Left ventricle myocardium inferior (tissue), 1 donor: Measurements from ENCODE around the gene HDAC4. TPM values are rescaled to one million over a fixed set of nuclear protein-coding genes. Genes with fewer than 3 reads are reported as not detected.

ENCODE experiments used
- DNase-seq: peaks from one replicate; pipeline ENCODE4 v3.0.0-alpha.2; 2020
- H3K27ac ChIP-seq: fragments of 200-600 bp; replicated peaks from 2 replicates; pipeline ENCODE4 v1.8.0; 2021
- H3K27me3 ChIP-seq: fragments of 200-600 bp; 2 replicates; pipeline ENCODE4 v1.8.0; 2021; ENCODE audit warnings: low read depth
- H3K36me3 ChIP-seq: fragments of 200-600 bp; 2 replicates; pipeline ENCODE4 v1.8.0; 2021
- H3K4me1 ChIP-seq: fragments of 200-600 bp; 2 replicates; pipeline ENCODE4 v1.8.0; 2021
- H3K4me3 ChIP-seq: fragments of 200-600 bp; 2 replicates; pipeline ENCODE4 v1.8.0; 2021; ENCODE audit warnings: mild to moderate bottlenecking, moderate library complexity
- H3K9me3 ChIP-seq: fragments of 200-600 bp; replicated peaks from 2 replicates; pipeline ENCODE4 v1.8.0; 2021
- intact Hi-C: fragments of 100-400 bp; cut with micrococcal nuclease; formaldehyde crosslinking; loops from one replicate; pipeline ENCODE4 v1.11.0; 2022
- total RNA-seq: library from RNA; stranded (reverse); fragmentation: NEBNext Ultra II Directional; extraction: Animal tissue kit (Norgen Biotek cat#: 25700); gene quantifications from one replicate; pipeline ENCODE4 v1.2.1, GENCODE V29; 2021
- TF ChIP-seq, protein P1 (sequence below): fragments of 200-600 bp; IDR thresholded peaks from 2 replicates; pipeline ENCODE4 v1.8.0; 2021; ENCODE audit warnings: antibody characterized with exemption, mild to moderate bottlenecking, borderline replicate concordance
- donor health status: DM: no; HTN: yes; CAD: no; lungs with severe emphysema.

Gene HDAC4
- total RNA-seq, 1 donor from 2014 or later = 23.9 TPM

GRCh38 chr2:239212929-239213642, 187.7 kb downstream of the HDAC4 start:
- TF ChIP-seq, protein P1, sequence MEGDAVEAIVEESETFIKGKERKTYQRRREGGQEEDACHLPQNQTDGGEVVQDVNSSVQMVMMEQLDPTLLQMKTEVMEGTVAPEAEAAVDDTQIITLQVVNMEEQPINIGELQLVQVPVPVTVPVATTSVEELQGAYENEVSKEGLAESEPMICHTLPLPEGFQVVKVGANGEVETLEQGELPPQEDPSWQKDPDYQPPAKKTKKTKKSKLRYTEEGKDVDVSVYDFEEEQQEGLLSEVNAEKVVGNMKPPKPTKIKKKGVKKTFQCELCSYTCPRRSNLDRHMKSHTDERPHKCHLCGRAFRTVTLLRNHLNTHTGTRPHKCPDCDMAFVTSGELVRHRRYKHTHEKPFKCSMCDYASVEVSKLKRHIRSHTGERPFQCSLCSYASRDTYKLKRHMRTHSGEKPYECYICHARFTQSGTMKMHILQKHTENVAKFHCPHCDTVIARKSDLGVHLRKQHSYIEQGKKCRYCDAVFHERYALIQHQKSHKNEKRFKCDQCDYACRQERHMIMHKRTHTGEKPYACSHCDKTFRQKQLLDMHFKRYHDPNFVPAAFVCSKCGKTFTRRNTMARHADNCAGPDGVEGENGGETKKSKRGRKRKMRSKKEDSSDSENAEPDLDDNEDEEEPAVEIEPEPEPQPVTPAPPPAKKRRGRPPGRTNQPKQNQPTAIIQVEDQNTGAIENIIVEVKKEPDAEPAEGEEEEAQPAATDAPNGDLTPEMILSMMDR = no peak
- no peak for DNase-seq
- H3K4me3 ChIP-seq = no peak overlapping the region
- H3K36me3 ChIP-seq = no peaks in the 10 kb centered on the region
- no peak overlapping the region for H3K27ac ChIP-seq
- intact Hi-C loops = no loop called here
- H3K27me3 ChIP-seq = no peaks in the 10 kb centered on the region
- no peaks in the 10 kb centered on the region for H3K9me3 ChIP-seq
- peaks cover 59% of the 10 kb centered on the region for H3K4me1 ChIP-seq

- H3K36me3 ChIP-seq = no peaks in the 10 kb centered on the region
- peak; percentile 2 for DNase-seq
- no peak overlapping the region for H3K4me3 ChIP-seq
- TF ChIP-seq, protein P1 = no peak
- peaks cover 59% of the 10 kb centered on the region for H3K4me1 ChIP-seq
- intact Hi-C loops = no loop called here
- no peaks in the 10 kb centered on the region for H3K9me3 ChIP-seq
- H3K27ac ChIP-seq = no peak overlapping the region
- no peaks in the 10 kb centered on the region for H3K27me3 ChIP-seq
These were observed 188.5 kb downstream of the HDAC4 start for GRCh38 chr2:239212121-239212928.

DNA sequence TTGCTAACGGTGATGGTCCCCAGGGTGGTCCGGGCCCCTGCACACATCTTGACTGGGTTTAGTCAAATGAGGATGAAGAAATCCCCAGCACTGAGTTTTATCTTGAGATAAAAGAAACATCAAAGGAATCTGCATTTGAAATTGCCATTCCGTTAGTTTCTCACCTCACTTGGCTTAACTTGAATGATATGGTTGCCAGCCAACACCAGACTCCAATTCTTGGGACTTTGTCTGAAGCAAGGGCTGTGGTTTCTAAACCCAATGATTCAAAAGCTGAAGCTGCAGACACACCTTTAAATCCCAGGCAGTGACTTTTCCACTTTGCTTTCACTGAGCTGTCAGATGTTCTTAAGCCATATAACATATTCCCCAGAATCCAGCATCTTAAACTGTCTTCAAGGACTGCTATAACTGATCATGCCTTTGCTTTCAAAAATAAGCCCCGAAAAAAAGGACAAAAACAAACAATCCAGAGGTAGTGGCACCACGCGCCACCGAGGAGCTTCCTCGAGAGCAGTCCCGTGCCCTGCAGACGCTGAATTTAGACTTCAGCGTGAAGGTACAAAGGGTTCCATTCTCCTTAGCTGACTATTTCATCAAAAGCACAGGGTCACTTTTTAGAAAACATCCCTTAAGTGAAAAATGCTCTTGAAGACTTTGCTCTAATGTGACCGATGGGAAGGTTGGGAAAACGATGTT, 189.3 kb downstream of the HDAC4 start:
- TF ChIP-seq, protein P1 = no peak
- Histone ChIP-seq H3K9me3 (no peaks in the 10 kb centered on the region), H3K27ac (no peak overlapping the region), H3K4me3 (no peak overlapping the region), H3K27me3 (no peaks in the 10 kb centered on the region), H3K4me1 (peaks cover 53% of the 10 kb centered on the region), H3K36me3 (no peaks in the 10 kb centered on the region)
- intact Hi-C loops = no loop called here
- DNase-seq = peak; percentile 11

DNA sequence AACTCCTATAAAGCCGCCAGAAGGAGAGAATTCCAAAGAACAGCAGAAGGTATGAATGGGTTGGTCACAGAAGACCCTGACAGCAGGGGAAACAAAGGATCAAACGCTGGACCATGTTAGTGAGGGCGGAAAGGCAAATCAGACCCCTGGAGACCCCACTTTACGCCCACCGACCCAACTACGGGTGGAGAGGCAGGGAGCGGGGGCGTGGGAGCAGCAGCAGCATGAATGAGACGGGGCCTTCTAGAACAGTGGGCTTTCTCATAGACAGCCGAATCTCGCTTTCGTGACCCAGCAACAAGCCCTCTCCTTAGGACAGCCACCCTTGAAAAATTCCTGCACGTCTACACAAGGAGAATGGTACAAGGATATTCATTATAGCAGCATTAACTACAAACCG, 191.0 kb downstream of the HDAC4 start:
- no peaks in the 10 kb centered on the region for H3K27me3 ChIP-seq
- intact Hi-C loops = no loop called here
- peaks cover 37% of the 10 kb centered on the region for H3K4me1 ChIP-seq
- DNase-seq = no peak
- TF ChIP-seq, protein P1 = no peak
- H3K27ac ChIP-seq = no peak overlapping the region
- H3K9me3 ChIP-seq = no peaks in the 10 kb centered on the region
- H3K4me3 ChIP-seq = no peak overlapping the region
- no peaks in the 10 kb centered on the region for H3K36me3 ChIP-seq

DNA sequence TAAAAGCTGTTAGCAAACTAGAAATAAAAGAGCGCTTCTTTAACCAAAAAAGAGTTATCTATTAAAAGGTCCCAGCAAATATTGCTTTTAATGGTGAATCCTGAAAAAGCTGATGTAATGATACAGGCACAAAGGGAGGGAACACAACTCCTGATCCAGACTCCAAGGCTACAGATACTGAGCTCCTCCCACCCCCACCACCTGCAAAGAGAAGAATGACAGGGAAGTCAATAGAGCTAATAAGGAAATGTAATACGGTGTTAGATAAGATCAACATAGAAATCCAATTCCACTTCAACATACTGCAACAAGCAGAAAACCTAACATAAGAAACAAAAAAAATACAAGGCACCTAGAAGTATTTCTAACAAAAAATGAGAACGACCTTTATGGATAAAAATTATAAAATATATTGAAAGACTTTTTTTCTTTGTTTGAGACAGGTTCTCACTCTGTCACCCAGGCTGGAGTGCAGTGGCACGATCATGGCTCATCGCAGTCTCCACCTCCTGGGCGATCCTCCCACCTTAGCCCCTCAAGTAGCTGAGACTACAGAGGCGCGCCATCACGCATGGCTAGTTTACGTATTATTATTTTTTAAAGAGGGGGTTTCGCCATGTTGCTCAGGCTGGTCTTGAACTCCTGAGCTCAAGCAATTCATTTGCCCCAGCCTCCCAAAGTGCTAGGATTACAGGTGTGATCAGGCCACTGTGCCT, 192.2 kb downstream of the HDAC4 start:
- no peaks in the 10 kb centered on the region for H3K36me3 ChIP-seq
- no peaks in the 10 kb centered on the region for H3K9me3 ChIP-seq
- H3K27ac ChIP-seq = no peak overlapping the region
- H3K27me3 ChIP-seq = no peaks in the 10 kb centered on the region
- no peak for DNase-seq
- TF ChIP-seq, protein P1 = no peak
- intact Hi-C loops = no loop called here
- no peak overlapping the region for H3K4me3 ChIP-seq
- peaks cover 34% of the 10 kb centered on the region for H3K4me1 ChIP-seq
